Left ventricle myocardium inferior (tissue), 1 donor: ENCODE results near the gene VWA8. TPM values are rescaled to one million over a fixed set of nuclear protein-coding genes. Genes with fewer than 3 reads are reported as not detected.

Source experiments
- DNase-seq: peaks from one replicate; pipeline ENCODE4 v3.0.0-alpha.2; 2020
- H3K27ac ChIP-seq: fragments of 200-600 bp; replicated peaks from 2 replicates; pipeline ENCODE4 v1.8.0; 2021
- H3K27me3 ChIP-seq: fragments of 200-600 bp; 2 replicates; pipeline ENCODE4 v1.8.0; 2021; ENCODE audit warnings: low read depth
- H3K36me3 ChIP-seq: fragments of 200-600 bp; 2 replicates; pipeline ENCODE4 v1.8.0; 2021
- H3K4me1 ChIP-seq: fragments of 200-600 bp; 2 replicates; pipeline ENCODE4 v1.8.0; 2021
- H3K4me3 ChIP-seq: fragments of 200-600 bp; 2 replicates; pipeline ENCODE4 v1.8.0; 2021; ENCODE audit warnings: mild to moderate bottlenecking, moderate library complexity
- H3K9me3 ChIP-seq: fragments of 200-600 bp; replicated peaks from 2 replicates; pipeline ENCODE4 v1.8.0; 2021
- CTCF ChIP-seq: fragments of 200-600 bp; IDR thresholded peaks from 2 replicates; pipeline ENCODE4 v1.8.0; 2021; ENCODE audit warnings: antibody characterized with exemption, mild to moderate bottlenecking, borderline replicate concordance
- intact Hi-C: fragments of 100-400 bp; cut with micrococcal nuclease; formaldehyde crosslinking; loops from one replicate; pipeline ENCODE4 v1.11.0; 2022
- total RNA-seq: library from RNA; stranded (reverse); fragmentation: NEBNext Ultra II Directional; extraction: Animal tissue kit (Norgen Biotek cat#: 25700); gene quantifications from one replicate; pipeline ENCODE4 v1.2.1, GENCODE V29; 2021
- donor health status: DM: no; HTN: yes; CAD: no; lungs with severe emphysema.

VWA8 gene
- total RNA-seq, 1 donor from 2014 or later, result 51.0 TPM

GRCh38 chr13:41944229-41944628 lies 16.7 kb downstream of the VWA8 start:
- Histone ChIP-seq H3K4me3 (no peak overlapping the region), H3K36me3 (peaks cover 41% of the 10 kb centered on the region), H3K27ac (no peak overlapping the region), H3K9me3 (peaks cover 25% of the 10 kb centered on the region), H3K4me1 (peaks cover 35% of the 10 kb centered on the region), H3K27me3 (no peaks in the 10 kb centered on the region)
- intact Hi-C loops, result no loop called here
- no peak for DNase-seq
- no peak for TF ChIP-seq CTCF

- peaks cover 29% of the 10 kb centered on the region for H3K36me3 ChIP-seq
- intact Hi-C loops, result no loop called here
- TF ChIP-seq CTCF, result peak; percentile 34
- H3K27ac ChIP-seq, result peak overlapping the region; percentile 81
- H3K4me1 ChIP-seq, result peaks cover 49% of the 10 kb centered on the region
- H3K9me3 ChIP-seq, result peaks cover 25% of the 10 kb centered on the region
- DNase-seq, result no peak
- no peak overlapping the region for H3K4me3 ChIP-seq
- H3K27me3 ChIP-seq, result no peaks in the 10 kb centered on the region
Measured at GRCh38 chr13:41942462-41943094, 18.3 kb downstream of the VWA8 start.

GRCh38 chr13:41941174-41941573 lies 19.7 kb downstream of the VWA8 start:
- DNase-seq, result no peak
- intact Hi-C loops, result no loop called here
- Histone ChIP-seq H3K9me3 (peaks cover 16% of the 10 kb centered on the region), H3K4me1 (peaks cover 49% of the 10 kb centered on the region), H3K36me3 (peaks cover 18% of the 10 kb centered on the region), H3K27ac (peak overlapping the region; percentile 81), H3K27me3 (no peaks in the 10 kb centered on the region), H3K4me3 (peak overlapping the region; percentile 15)
- TF ChIP-seq CTCF, result no peak

- H3K27me3 ChIP-seq, result no peaks in the 10 kb centered on the region
- peak overlapping the region; percentile 81 for H3K27ac ChIP-seq
- intact Hi-C loops, result no loop called here
- no peak for TF ChIP-seq CTCF
- peaks cover 49% of the 10 kb centered on the region for H3K4me1 ChIP-seq
- peaks cover 2% of the 10 kb centered on the region for H3K36me3 ChIP-seq
- H3K9me3 ChIP-seq, result peaks cover 1% of the 10 kb centered on the region
- no peak for DNase-seq
- no peak overlapping the region for H3K4me3 ChIP-seq
Measured at GRCh38 chr13:41939398-41939797, 21.5 kb downstream of the VWA8 start.

- no peaks in the 10 kb centered on the region for H3K27me3 ChIP-seq
- peaks cover 49% of the 10 kb centered on the region for H3K4me1 ChIP-seq
- H3K4me3 ChIP-seq, result no peak overlapping the region
- no peak for DNase-seq
- no peaks in the 10 kb centered on the region for H3K36me3 ChIP-seq
- H3K9me3 ChIP-seq, result peaks cover 6% of the 10 kb centered on the region
- TF ChIP-seq CTCF, result no peak
- H3K27ac ChIP-seq, result peak overlapping the region; percentile 81
- intact Hi-C loops, result no loop called here
Measured at GRCh38 chr13:41938918-41939317, 22.0 kb downstream of the VWA8 start.
